ENCODE data around the gene SLC12A6. TPM values are rescaled to one million over a fixed set of nuclear protein-coding genes. Genes with fewer than 3 reads are reported as not detected.

SLC12A6 gene
- polyA plus RNA-seq, 2 of the 4 experiments (the other 2 are of a cell fraction) = 6.0 to 21.3 TPM

DNA sequence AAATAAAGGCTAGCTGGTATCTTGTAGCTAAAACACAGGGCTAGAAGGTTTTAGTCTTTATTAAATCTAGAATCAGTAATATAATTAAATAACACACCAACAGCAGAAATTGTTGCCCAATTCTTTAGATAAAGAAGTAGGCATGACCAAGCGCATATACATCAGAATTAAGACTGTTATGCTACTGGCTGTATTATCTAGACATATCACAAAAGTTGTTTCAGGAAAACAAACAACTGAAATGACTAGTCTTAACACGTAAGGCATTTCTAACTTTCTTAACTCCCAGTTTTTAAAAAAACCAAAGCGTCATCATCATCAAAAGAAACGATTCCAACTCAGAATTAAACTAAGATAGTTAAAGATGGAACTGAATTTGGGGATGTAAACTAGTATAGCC lies 57.4 kb downstream of the SLC12A6 start:
- WGBS (ENCODE audit: missing lambda C conversion rate) = 89% methylated on average over 4 of the region's 4 CpGs
- POLR2A ChIA-PET = no interaction called here

DNA sequence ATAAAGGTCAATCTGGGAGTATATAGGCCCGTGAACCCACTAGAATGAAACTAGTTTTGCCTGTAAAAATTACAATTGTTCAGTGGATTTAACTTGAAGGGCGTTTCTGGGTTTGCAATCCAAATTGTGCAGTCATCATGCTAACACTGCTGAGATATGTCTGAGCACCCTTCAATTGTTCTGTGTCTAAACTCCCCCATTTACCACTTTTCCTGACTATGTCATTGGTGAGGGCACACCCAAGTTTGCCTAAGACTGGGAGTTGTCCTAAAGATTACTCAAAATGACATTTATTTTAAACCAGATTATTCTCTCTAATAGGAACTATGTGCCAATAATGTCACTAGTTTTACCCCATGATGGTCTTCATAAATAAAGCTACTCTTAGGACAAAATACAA lies 58.2 kb downstream of the SLC12A6 start:
- Histone ChIP-seq H3K4me3 (no peak overlapping the region), H3K27ac (no peak overlapping the region), H3K4me1 (peaks cover 19% of the 10 kb centered on the region), H3K4me2 (no peak overlapping the region), H3K9me3 (no peaks in the 10 kb centered on the region)
- ATAC-seq = no peak
- TF ChIP-seq KDM1A (IDR thresholded peaks at IDR 0.05; ENCODE audit: low read depth) (no peak), HOXB5 (CRISPR knock-in tag; IDR thresholded peaks at IDR 0.05) (no peak), RAD21 (conservative IDR thresholded peaks at IDR 0.05 in 1 of 2, IDR thresholded peaks at IDR 0.05 in 1 of 2) (no peak), RFX5 (IDR thresholded peaks at IDR 0.05) (no peak), RARB (CRISPR knock-in tag; IDR thresholded peaks at IDR 0.05) (no peak), FOXS1 (CRISPR knock-in tag; IDR thresholded peaks at IDR 0.05) (no peak), TFCP2L1 (CRISPR knock-in tag; IDR thresholded peaks at IDR 0.05) (no peak), EHF (CRISPR knock-in tag; IDR thresholded peaks at IDR 0.05) (no peak), MYC (IDR thresholded peaks at IDR 0.05; ENCODE audit: borderline replicate concordance, low read length) (no peak), EHMT2 (IDR thresholded peaks at IDR 0.05; ENCODE audit: low read depth) (no peak), JUN (IDR thresholded peaks at IDR 0.05) (no peak), MAZ (IDR thresholded peaks at IDR 0.05; ENCODE audit: borderline replicate concordance, low read depth, low read length) (no peak), POLR2AphosphoS2 (conservative IDR thresholded peaks at IDR 0.05; ENCODE audit: low read length) (no peak), NFE2L2 (conservative IDR thresholded peaks at IDR 0.05; ENCODE audit: low read length) (no peak), BHLHE40 (IDR thresholded peaks at IDR 0.05; ENCODE audit: low read depth, low read length) (no peak), ZSCAN20 (CRISPR knock-in tag; IDR thresholded peaks at IDR 0.05) (no peak)
- TF ChIP-seq, protein P1, sequence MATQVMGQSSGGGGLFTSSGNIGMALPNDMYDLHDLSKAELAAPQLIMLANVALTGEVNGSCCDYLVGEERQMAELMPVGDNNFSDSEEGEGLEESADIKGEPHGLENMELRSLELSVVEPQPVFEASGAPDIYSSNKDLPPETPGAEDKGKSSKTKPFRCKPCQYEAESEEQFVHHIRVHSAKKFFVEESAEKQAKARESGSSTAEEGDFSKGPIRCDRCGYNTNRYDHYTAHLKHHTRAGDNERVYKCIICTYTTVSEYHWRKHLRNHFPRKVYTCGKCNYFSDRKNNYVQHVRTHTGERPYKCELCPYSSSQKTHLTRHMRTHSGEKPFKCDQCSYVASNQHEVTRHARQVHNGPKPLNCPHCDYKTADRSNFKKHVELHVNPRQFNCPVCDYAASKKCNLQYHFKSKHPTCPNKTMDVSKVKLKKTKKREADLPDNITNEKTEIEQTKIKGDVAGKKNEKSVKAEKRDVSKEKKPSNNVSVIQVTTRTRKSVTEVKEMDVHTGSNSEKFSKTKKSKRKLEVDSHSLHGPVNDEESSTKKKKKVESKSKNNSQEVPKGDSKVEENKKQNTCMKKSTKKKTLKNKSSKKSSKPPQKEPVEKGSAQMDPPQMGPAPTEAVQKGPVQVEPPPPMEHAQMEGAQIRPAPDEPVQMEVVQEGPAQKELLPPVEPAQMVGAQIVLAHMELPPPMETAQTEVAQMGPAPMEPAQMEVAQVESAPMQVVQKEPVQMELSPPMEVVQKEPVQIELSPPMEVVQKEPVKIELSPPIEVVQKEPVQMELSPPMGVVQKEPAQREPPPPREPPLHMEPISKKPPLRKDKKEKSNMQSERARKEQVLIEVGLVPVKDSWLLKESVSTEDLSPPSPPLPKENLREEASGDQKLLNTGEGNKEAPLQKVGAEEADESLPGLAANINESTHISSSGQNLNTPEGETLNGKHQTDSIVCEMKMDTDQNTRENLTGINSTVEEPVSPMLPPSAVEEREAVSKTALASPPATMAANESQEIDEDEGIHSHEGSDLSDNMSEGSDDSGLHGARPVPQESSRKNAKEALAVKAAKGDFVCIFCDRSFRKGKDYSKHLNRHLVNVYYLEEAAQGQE (IDR thresholded peaks at IDR 0.05) = no peak
- TF ChIP-seq, protein P2, sequence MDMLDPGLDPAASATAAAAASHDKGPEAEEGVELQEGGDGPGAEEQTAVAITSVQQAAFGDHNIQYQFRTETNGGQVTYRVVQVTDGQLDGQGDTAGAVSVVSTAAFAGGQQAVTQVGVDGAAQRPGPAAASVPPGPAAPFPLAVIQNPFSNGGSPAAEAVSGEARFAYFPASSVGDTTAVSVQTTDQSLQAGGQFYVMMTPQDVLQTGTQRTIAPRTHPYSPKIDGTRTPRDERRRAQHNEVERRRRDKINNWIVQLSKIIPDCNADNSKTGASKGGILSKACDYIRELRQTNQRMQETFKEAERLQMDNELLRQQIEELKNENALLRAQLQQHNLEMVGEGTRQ (IDR thresholded peaks at IDR 0.05) = no peak
- DNase-seq (ENCODE audit: low read depth in 1 of 2, low spot score in 1 of 2) = peak in 1 of 2 experiments; percentile 10
- WGBS (ENCODE audit: missing lambda C conversion rate) = 53% methylated on average over 2 of the region's 2 CpGs
- ChIA-PET CTCF (interaction anchor here (0.7 to 1.7 kb wide), 4 partner anchors 13 to 39 kb away, joined by 3 to 5 read pairs (median 3); no protein-coding TSS in a partner anchor), POLR2A (no interaction called here)
- FAIRE-seq = peak; percentile 74

More for the DNA sequence above, 57.4 kb downstream of the SLC12A6 start:
- no peak overlapping the region for H3K4me3 ChIP-seq
- H3K27ac ChIP-seq = no peak overlapping the region
- peaks cover 13% of the 10 kb centered on the region for H3K4me1 ChIP-seq
- DNase-seq (ENCODE audit: low read depth in 1 of 2, low spot score in 1 of 2) = no peak
- no peak overlapping the region for H3K4me2 ChIP-seq
- CTCF ChIA-PET = interaction anchor here (0.7 to 1.7 kb wide), 3 partner anchors 14 to 28 kb away, joined by 3 to 5 read pairs (median 3); no protein-coding TSS in a partner anchor
- no peak for TF ChIP-seq FOXS1 (CRISPR knock-in tag; IDR thresholded peaks at IDR 0.05)
- TF ChIP-seq, protein P3, sequence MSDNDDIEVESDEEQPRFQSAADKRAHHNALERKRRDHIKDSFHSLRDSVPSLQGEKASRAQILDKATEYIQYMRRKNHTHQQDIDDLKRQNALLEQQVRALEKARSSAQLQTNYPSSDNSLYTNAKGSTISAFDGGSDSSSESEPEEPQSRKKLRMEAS (IDR thresholded peaks at IDR 0.05) = no peak
- no peak for TF ChIP-seq CHD4 (IDR thresholded peaks at IDR 0.05; ENCODE audit: borderline replicate concordance)
- TF ChIP-seq, protein P1 (IDR thresholded peaks at IDR 0.05) = no peak
- TF ChIP-seq EHF (CRISPR knock-in tag; IDR thresholded peaks at IDR 0.05) = no peak
- TF ChIP-seq, protein P4, sequence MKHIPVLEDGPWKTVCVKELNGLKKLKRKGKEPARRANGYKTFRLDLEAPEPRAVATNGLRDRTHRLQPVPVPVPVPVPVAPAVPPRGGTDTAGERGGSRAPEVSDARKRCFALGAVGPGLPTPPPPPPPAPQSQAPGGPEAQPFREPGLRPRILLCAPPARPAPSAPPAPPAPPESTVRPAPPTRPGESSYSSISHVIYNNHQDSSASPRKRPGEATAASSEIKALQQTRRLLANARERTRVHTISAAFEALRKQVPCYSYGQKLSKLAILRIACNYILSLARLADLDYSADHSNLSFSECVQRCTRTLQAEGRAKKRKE (CRISPR knock-in tag; IDR thresholded peaks at IDR 0.05; ENCODE audit: low read depth) = no peak
- no peak for TF ChIP-seq FOSL2 (IDR thresholded peaks at IDR 0.05)
- no peak for TF ChIP-seq FOSL2 (CRISPR knock-in tag; IDR thresholded peaks at IDR 0.05)
- TF ChIP-seq HEYL (CRISPR knock-in tag; IDR thresholded peaks at IDR 0.05) = no peak
- TF ChIP-seq HDAC2 (IDR thresholded peaks at IDR 0.05) = no peak
- TF ChIP-seq CBX2 (IDR thresholded peaks at IDR 0.05; ENCODE audit: borderline replicate concordance, low read depth) = no peak
- no peak for TF ChIP-seq POLR2A (IDR thresholded peaks at IDR 0.05; ENCODE audit: low read length)
- TF ChIP-seq CBX8 (IDR thresholded peaks at IDR 0.05) = no peak
- no peak for TF ChIP-seq TFCP2L1 (CRISPR knock-in tag; IDR thresholded peaks at IDR 0.05)
- TF ChIP-seq SMC3 (IDR thresholded peaks at IDR 0.05) = no peak
- FAIRE-seq = peak; percentile 51
- ATAC-seq = no peak
- no peaks in the 10 kb centered on the region for H3K9me3 ChIP-seq
